ENCODE measurements around the gene SELENON. TPM values are rescaled to one million over a fixed set of nuclear protein-coding genes. Genes with fewer than 3 reads are reported as not detected.

SELENON gene
- total RNA-seq, 1 experiment from 2014 or later, result 21.8 TPM

DNA sequence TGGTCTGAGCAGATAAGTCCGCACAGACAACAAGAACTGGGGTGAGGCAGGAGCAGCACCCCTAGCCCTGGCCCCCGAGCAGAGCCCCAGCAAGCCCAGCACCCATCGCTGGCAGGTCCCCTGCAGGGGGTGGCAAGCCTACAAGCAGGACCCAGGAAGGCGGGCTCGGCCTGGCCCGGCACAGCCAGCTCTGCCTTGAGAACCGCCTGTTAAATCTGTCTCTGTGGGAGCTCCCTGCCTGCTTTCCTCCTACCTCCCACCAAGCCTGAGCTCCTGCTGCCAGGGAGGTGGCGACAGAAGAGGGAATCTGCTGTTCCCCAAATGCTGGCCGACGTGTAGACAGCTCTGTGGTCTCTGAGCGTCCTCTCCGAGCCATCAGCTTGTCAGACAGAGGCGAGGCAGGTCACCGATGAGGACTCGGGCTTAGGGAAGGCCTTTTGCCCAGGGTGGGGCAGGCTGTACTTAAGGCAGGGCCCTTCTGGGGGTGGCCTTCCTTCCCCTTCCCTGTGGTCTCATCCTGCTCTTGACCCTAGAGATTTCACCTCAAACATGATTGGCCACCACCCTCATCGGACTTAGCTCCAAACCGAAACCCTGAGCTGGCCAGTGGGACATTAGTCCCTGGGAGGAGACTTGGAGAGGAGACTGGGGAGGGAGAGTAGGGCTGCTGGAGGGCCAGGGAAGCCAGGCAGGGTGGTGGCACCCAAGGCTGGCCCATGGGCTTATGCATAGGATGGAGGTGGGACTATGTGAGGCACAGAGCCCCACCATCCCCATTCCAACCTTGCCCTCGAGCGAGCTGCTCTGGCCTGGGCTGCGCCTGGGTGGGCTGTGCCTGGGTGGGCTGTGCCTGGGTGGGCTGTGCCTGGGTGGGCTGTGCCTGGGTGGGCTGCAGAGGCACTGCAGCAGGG is 7.7 kb downstream of the SELENON start:
- DNase-seq (ENCODE audit: unreplicated experiment), result no peak
- Mint-ChIP-seq H3K27me3 (ENCODE audit: insufficient read depth, unreplicated experiment) (no peaks in the 10 kb centered on the region), H3K9me3 (ENCODE audit: unreplicated experiment) (no peaks in the 10 kb centered on the region), H3K4me3 (ENCODE audit: unreplicated experiment) (no peak overlapping the region), H3K27ac (ENCODE audit: low read depth, unreplicated experiment) (no peak overlapping the region), H3K36me3 (ENCODE audit: insufficient read depth, unreplicated experiment) (no peaks in the 10 kb centered on the region), H3K4me1 (ENCODE audit: insufficient read depth, unreplicated experiment) (peaks cover 8% of the 10 kb centered on the region)
- CTCF ChIA-PET, result interaction anchor here (0.6 to 1.3 kb wide), 5 partner anchors 199 to 554 kb away, joined by 3 to 9 read pairs (median 3); no protein-coding TSS in a partner anchor
- POLR2A ChIA-PET, result interaction anchor here (0.7 to 1.7 kb wide), 3 partner anchors 10 to 228 kb away, joined by 3 to 7 read pairs (median 4); partner anchors contain the start of gene MTFR1L
- intact Hi-C loops (cut with micrococcal nuclease), result no loop called here
- TF ChIP-seq, protein P1, sequence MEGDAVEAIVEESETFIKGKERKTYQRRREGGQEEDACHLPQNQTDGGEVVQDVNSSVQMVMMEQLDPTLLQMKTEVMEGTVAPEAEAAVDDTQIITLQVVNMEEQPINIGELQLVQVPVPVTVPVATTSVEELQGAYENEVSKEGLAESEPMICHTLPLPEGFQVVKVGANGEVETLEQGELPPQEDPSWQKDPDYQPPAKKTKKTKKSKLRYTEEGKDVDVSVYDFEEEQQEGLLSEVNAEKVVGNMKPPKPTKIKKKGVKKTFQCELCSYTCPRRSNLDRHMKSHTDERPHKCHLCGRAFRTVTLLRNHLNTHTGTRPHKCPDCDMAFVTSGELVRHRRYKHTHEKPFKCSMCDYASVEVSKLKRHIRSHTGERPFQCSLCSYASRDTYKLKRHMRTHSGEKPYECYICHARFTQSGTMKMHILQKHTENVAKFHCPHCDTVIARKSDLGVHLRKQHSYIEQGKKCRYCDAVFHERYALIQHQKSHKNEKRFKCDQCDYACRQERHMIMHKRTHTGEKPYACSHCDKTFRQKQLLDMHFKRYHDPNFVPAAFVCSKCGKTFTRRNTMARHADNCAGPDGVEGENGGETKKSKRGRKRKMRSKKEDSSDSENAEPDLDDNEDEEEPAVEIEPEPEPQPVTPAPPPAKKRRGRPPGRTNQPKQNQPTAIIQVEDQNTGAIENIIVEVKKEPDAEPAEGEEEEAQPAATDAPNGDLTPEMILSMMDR (IDR thresholded peaks at IDR 0.05; ENCODE audit: unreplicated experiment), result no peak
- no TSS peak for BruUV-seq (replicated peaks)

- ChIA-PET CTCF (interaction anchor here (0.5 to 2.2 kb wide), 8 partner anchors 9 to 987 kb away, joined by 3 to 9 read pairs (median 3); partner anchors contain the start of genes PAFAH2 and SELENON), POLR2A (interaction anchor here (1.0 to 1.7 kb wide), 3 partner anchors 11 to 569 kb away, joined by 3 to 7 read pairs (median 3); partner anchors contain the start of gene MTFR1L)
- TF ChIP-seq, protein P1 (IDR thresholded peaks at IDR 0.05; ENCODE audit: unreplicated experiment), result no peak
- no peaks in the 10 kb centered on the region for H3K9me3 Mint-ChIP-seq (ENCODE audit: unreplicated experiment)
- intact Hi-C loops (cut with micrococcal nuclease), result no loop called here
- peaks cover 4% of the 10 kb centered on the region for H3K36me3 Mint-ChIP-seq (ENCODE audit: insufficient read depth, unreplicated experiment)
- H3K4me1 Mint-ChIP-seq (ENCODE audit: insufficient read depth, unreplicated experiment), result peaks cover 8% of the 10 kb centered on the region
- BruUV-seq (replicated peaks), result no TSS peak
- H3K4me3 Mint-ChIP-seq (ENCODE audit: unreplicated experiment), result no peak overlapping the region
- no peak for DNase-seq (ENCODE audit: unreplicated experiment)
- H3K27ac Mint-ChIP-seq (ENCODE audit: low read depth, unreplicated experiment), result no peak overlapping the region
- no peaks in the 10 kb centered on the region for H3K27me3 Mint-ChIP-seq (ENCODE audit: insufficient read depth, unreplicated experiment)
Measured at GRCh38 chr1:25808481-25809244, 8.7 kb downstream of the SELENON start.

DNA sequence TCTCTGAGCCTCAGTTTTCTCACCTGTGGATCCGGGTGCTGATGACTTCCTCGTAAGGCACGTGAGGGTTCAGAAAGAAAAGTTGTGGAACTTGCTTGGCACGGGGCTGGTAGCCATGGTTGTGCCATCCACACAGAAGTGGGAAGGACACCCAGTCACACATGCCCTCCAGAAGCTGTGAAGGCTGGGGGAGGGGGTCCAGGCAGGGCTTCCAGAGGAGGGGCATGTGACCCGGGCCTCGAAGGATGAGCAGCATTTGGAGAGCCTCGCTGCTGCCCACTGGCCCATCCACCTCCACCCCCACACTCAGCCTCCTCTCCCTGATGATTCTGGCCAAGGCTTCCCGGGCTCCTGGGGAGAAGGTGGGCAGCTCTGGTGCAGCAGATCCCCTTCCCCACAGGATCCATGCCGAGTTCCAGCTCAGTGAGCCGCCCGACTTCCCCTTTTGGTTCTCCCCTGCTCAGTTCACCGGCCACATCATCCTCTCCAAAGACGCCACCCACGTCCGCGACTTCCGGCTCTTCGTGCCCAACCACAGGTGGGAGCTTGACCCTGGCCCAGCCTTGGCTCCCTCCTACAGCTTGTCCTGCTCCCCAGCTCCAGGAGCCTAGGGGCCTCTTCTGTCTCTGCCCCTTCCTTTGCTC is 9.4 kb downstream of the SELENON start:
- CTCF ChIA-PET, result interaction anchor here (0.5 to 2.2 kb wide), 14 partner anchors 9 to 1003 kb away, joined by 3 to 10 read pairs (median 3); partner anchors contain the start of genes PAFAH2 and SELENON
- Mint-ChIP-seq H3K4me3 (ENCODE audit: unreplicated experiment) (no peak overlapping the region), H3K9me3 (ENCODE audit: unreplicated experiment) (no peaks in the 10 kb centered on the region), H3K36me3 (ENCODE audit: insufficient read depth, unreplicated experiment) (peaks cover 8% of the 10 kb centered on the region), H3K27me3 (ENCODE audit: insufficient read depth, unreplicated experiment) (no peaks in the 10 kb centered on the region), H3K4me1 (ENCODE audit: insufficient read depth, unreplicated experiment) (peaks cover 8% of the 10 kb centered on the region), H3K27ac (ENCODE audit: low read depth, unreplicated experiment) (no peak overlapping the region)
- no TSS peak for BruUV-seq (replicated peaks)
- POLR2A ChIA-PET, result interaction anchor here (0.5 to 1.7 kb wide), 6 partner anchors 10 to 736 kb away, joined by 3 to 6 read pairs (median 3); partner anchors contain the start of gene MTFR1L
- TF ChIP-seq, protein P1 (IDR thresholded peaks at IDR 0.05; ENCODE audit: unreplicated experiment), result no peak
- intact Hi-C loops (cut with micrococcal nuclease), result no loop called here
- no peak for DNase-seq (ENCODE audit: unreplicated experiment)
